ENCODE measurements around the gene PLP2. TPM values are rescaled to one million over a fixed set of nuclear protein-coding genes. Genes with fewer than 3 reads are reported as not detected.
"Not testable (repeated sequence)": the region's sequence is repeated elsewhere in the genome, so short reads cannot be mapped to it uniquely, and the experiment has no call there.

The PLP2 gene
- total RNA-seq, 1 donor from 2014 or later: 19.3 TPM

GRCh38 chrX:49173544-49173943 lies 1.8 kb downstream of the PLP2 start:
- Histone ChIP-seq H3K27ac (ENCODE audit: low read depth, low read length) (peak overlapping the region; percentile 93), H3K4me1 (ENCODE audit: control insufficient read depth in 3 of 3, insufficient read depth in 3 of 3, low read length in 3 of 3) (peaks cover 0 to 26% (median 14%) of the 10 kb centered on the region in 3 donors), H3K36me3 (ENCODE audit: control insufficient read depth in 3 of 3, insufficient read depth in 3 of 3, low read length in 3 of 3) (peaks cover 4 to 18% (median 5%) of the 10 kb centered on the region in 3 donors), H3K4me3 (ENCODE audit: low read length in 3 of 3) (peak overlapping the region in 1 of 3 donors; percentile 83)
- not testable (repeated sequence) for H3K9me3 ChIP-seq (ENCODE audit: control insufficient read depth in 3 of 3, low read length in 3 of 3); H3K27me3 ChIP-seq (ENCODE audit: control insufficient read depth in 3 of 3, insufficient read depth in 3 of 3, low read length in 3 of 3); H3K9ac ChIP-seq (ENCODE audit: low read depth in 1 of 3, low read length in 3 of 3)

DNA sequence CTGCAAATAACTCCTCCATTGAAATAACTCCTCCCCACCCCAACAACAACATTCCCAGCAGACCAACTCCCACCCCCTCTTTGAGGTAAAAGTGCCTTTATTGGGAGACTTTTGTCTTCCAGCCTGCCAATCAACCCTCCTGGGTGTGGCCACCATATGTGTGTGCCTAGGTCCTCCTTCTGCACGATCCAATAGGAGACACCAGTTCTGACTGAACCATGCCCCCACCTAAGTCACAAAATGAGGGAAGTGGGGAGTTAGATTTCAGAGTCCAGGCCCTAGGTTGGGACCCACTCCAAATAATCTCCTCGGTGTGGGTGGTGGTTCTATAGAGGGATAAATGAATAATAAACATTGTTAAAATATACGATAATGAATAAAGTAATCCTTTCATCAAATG lies 3.0 kb downstream of the PLP2 start:
- H3K27ac ChIP-seq (ENCODE audit: low read depth, low read length): no peak overlapping the region
- H3K27me3 ChIP-seq (ENCODE audit: control insufficient read depth in 3 of 3, insufficient read depth in 3 of 3, low read length in 3 of 3): peaks cover 0 to 5% (median 0%) of the 10 kb centered on the region in 3 donors
- no peaks in the 10 kb centered on the region for H3K9me3 ChIP-seq (ENCODE audit: control insufficient read depth in 3 of 3, low read length in 3 of 3)
- no peak overlapping the region for H3K9ac ChIP-seq (ENCODE audit: low read depth in 1 of 3, low read length in 3 of 3)
- no peak overlapping the region for H3K4me3 ChIP-seq (ENCODE audit: low read length in 3 of 3)
- peaks cover 5 to 27% (median 13%) of the 10 kb centered on the region in 3 donors for H3K36me3 ChIP-seq (ENCODE audit: control insufficient read depth in 3 of 3, insufficient read depth in 3 of 3, low read length in 3 of 3)
- H3K4me1 ChIP-seq (ENCODE audit: control insufficient read depth in 3 of 3, insufficient read depth in 3 of 3, low read length in 3 of 3): peaks cover 0 to 26% (median 14%) of the 10 kb centered on the region in 3 donors

- Histone ChIP-seq H3K9ac (ENCODE audit: low read depth in 1 of 3, low read length in 3 of 3) (no peak overlapping the region), H3K4me1 (ENCODE audit: control insufficient read depth in 3 of 3, insufficient read depth in 3 of 3, low read length in 3 of 3) (peaks cover 0 to 26% (median 14%) of the 10 kb centered on the region in 3 donors), H3K27ac (ENCODE audit: low read depth, low read length) (no peak overlapping the region), H3K36me3 (ENCODE audit: control insufficient read depth in 3 of 3, insufficient read depth in 3 of 3, low read length in 3 of 3) (peaks cover 5 to 31% (median 18%) of the 10 kb centered on the region in 3 donors), H3K4me3 (ENCODE audit: low read length in 3 of 3) (no peak overlapping the region), H3K27me3 (ENCODE audit: control insufficient read depth in 3 of 3, insufficient read depth in 3 of 3, low read length in 3 of 3) (peaks cover 0 to 5% (median 0%) of the 10 kb centered on the region in 3 donors), H3K9me3 (ENCODE audit: control insufficient read depth in 3 of 3, low read length in 3 of 3) (no peaks in the 10 kb centered on the region)
Measured at GRCh38 chrX:49175435-49176274, 4.0 kb downstream of the PLP2 start.

DNA sequence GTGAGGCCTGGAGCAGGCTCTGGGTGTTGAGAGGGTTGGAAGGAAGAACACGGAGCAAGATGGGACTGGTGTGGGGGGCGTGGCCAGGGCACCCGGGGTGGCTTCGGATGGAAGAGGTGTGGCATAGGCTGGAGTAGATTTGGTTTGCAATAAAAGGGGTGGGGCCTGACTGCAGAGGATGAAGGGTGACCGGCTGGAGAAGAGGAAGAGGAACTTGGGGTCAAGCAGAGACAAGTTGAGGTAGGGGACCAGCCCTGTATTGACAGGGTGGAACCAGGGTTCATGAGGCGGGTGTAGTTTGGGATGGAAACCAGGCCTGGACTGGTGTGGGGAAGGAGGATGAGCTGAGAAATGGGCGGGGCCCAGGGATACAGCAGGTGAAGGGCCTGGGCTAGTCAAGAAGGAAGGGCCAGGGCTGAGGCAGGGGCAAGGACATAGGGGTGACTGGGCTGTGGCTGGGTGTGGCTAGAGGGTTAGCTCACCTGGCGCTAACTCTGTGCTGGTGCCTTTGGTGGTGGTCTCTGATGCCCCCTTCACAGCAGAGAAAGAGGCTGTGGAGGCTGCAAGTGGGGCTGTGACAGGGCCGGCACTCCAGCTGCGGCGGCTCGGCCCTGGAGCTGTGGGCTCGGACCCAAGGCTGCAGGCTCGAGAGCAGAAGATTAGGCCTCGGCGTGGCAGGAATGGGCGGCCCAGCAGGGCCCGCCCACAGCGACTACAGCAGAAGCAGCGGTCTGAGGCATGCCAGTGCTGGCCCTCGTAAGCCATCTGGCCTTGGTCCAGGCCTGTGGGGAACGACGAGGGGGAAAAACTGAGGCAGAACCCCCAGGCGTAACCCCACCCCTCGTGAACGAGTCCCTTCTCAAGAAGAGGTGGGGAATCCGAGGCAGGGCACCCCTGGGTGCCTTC lies 5.0 kb downstream of the PLP2 start:
- peaks cover 0 to 26% (median 14%) of the 10 kb centered on the region in 3 donors for H3K4me1 ChIP-seq (ENCODE audit: control insufficient read depth in 3 of 3, insufficient read depth in 3 of 3, low read length in 3 of 3)
- H3K9me3 ChIP-seq (ENCODE audit: control insufficient read depth in 3 of 3, low read length in 3 of 3): no peaks in the 10 kb centered on the region
- H3K4me3 ChIP-seq (ENCODE audit: low read length in 3 of 3): no peak overlapping the region
- H3K27me3 ChIP-seq (ENCODE audit: control insufficient read depth in 3 of 3, insufficient read depth in 3 of 3, low read length in 3 of 3): peaks cover 0 to 5% (median 0%) of the 10 kb centered on the region in 3 donors
- peak overlapping the region; percentile 0 for H3K27ac ChIP-seq (ENCODE audit: low read depth, low read length)
- H3K9ac ChIP-seq (ENCODE audit: low read depth in 1 of 3, low read length in 3 of 3): peak overlapping the region in 1 of 3 donors; percentile 8
- H3K36me3 ChIP-seq (ENCODE audit: control insufficient read depth in 3 of 3, insufficient read depth in 3 of 3, low read length in 3 of 3): peaks cover 8 to 31% (median 20%) of the 10 kb centered on the region in 3 donors

DNA sequence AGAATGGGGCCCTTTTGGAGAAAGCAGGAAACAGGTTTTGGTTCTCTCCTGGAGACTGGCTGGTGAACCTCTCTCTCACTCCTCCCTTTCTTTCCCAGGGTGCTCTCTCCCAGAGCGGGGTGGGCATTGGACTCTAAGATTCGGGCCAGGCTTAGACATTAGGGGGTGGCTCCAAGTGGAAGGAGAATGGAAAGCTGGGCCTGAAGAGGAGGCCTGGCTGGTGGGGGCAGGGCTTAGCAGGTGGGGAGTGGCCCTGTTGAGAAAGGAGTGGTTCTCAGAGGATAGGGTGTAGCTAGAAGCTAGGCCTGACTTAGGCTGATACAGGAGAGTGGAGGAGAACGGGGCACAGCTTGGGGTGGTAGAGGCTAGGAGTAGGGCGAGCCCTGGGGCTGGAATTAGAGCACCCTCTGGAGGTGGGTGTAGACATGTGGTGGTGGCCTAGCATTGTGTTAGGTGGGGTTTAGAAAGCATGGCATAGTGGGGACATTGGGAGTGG lies 5.7 kb downstream of the PLP2 start:
- Histone ChIP-seq H3K36me3 (ENCODE audit: control insufficient read depth in 3 of 3, insufficient read depth in 3 of 3, low read length in 3 of 3) (peaks cover 11 to 33% (median 23%) of the 10 kb centered on the region in 3 donors), H3K9me3 (ENCODE audit: control insufficient read depth in 3 of 3, low read length in 3 of 3) (no peaks in the 10 kb centered on the region), H3K4me1 (ENCODE audit: control insufficient read depth in 3 of 3, insufficient read depth in 3 of 3, low read length in 3 of 3) (peaks cover 0 to 26% (median 14%) of the 10 kb centered on the region in 3 donors), H3K27me3 (ENCODE audit: control insufficient read depth in 3 of 3, insufficient read depth in 3 of 3, low read length in 3 of 3) (peaks cover 0 to 5% (median 0%) of the 10 kb centered on the region in 3 donors), H3K4me3 (ENCODE audit: low read length in 3 of 3) (no peak overlapping the region), H3K9ac (ENCODE audit: low read depth in 1 of 3, low read length in 3 of 3) (no peak overlapping the region), H3K27ac (ENCODE audit: low read depth, low read length) (peak overlapping the region; percentile 0)

DNA sequence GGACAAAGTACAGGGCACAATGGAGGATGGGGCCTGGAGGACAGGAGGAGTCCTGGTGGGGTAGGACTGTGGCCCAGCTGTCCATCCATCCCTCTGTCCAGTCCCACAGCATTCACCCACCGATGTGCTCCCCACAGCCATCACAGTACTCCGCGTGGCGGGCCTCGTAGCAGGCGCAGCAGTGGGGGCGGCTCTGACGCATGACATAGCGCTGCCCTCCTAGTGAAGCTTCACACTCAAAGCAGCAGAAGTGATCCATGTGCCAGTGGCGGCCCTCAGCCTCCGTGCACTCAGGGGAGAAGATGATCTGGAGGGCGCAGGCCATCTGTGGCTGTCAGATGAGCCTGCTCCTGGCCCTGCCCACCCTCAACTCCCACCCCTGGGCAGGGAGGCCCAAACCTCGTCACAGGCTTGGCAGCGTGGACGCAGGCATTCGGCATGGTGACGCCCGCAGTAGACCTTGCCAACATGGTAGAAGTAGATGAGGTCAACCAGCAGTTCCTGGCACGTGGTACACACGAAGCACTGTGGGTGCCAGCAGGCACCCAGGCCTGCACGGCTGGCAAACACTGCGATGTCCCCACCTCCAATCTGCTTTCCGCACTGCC lies 6.3 kb downstream of the PLP2 start:
- Histone ChIP-seq H3K9ac (ENCODE audit: low read depth in 1 of 3, low read length in 3 of 3) (no peak overlapping the region), H3K27ac (ENCODE audit: low read depth, low read length) (no peak overlapping the region), H3K4me1 (ENCODE audit: control insufficient read depth in 3 of 3, insufficient read depth in 3 of 3, low read length in 3 of 3) (peaks cover 0 to 22% (median 11%) of the 10 kb centered on the region in 3 donors), H3K4me3 (ENCODE audit: low read length in 3 of 3) (no peak overlapping the region), H3K27me3 (ENCODE audit: control insufficient read depth in 3 of 3, insufficient read depth in 3 of 3, low read length in 3 of 3) (peaks cover 0 to 5% (median 0%) of the 10 kb centered on the region in 3 donors), H3K36me3 (ENCODE audit: control insufficient read depth in 3 of 3, insufficient read depth in 3 of 3, low read length in 3 of 3) (peaks cover 12 to 32% (median 24%) of the 10 kb centered on the region in 3 donors), H3K9me3 (ENCODE audit: control insufficient read depth in 3 of 3, low read length in 3 of 3) (no peaks in the 10 kb centered on the region)

DNA sequence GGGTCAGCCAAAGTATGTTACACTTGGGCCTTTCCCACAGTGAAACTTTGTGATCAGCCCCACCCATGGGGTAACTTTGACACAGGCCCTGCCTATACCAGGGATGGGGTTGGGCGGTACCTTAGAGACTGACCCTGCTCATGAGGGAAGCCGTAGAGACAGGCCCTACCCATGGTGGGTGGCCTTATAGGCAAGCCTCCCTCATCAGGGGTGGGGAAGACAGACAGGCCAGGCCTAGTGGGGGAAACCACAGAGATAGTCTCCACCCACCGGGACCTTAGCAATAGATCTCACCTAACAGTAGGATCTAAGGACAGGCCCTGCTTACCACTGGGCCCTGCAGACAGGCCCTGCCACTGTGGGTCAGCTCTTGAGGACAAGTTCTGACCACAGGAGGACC lies 6.8 kb downstream of the PLP2 start:
- H3K36me3 ChIP-seq (ENCODE audit: control insufficient read depth in 3 of 3, insufficient read depth in 3 of 3, low read length in 3 of 3): peaks cover 17 to 28% (median 27%) of the 10 kb centered on the region in 3 donors
- H3K4me3 ChIP-seq (ENCODE audit: low read length in 3 of 3): no peak overlapping the region
- H3K9ac ChIP-seq (ENCODE audit: low read depth in 1 of 3, low read length in 3 of 3): no peak overlapping the region
- peaks cover 0 to 5% (median 0%) of the 10 kb centered on the region in 3 donors for H3K27me3 ChIP-seq (ENCODE audit: control insufficient read depth in 3 of 3, insufficient read depth in 3 of 3, low read length in 3 of 3)
- H3K27ac ChIP-seq (ENCODE audit: low read depth, low read length): no peak overlapping the region
- H3K9me3 ChIP-seq (ENCODE audit: control insufficient read depth in 3 of 3, low read length in 3 of 3): no peaks in the 10 kb centered on the region
- peaks cover 0 to 16% (median 8%) of the 10 kb centered on the region in 3 donors for H3K4me1 ChIP-seq (ENCODE audit: control insufficient read depth in 3 of 3, insufficient read depth in 3 of 3, low read length in 3 of 3)

DNA sequence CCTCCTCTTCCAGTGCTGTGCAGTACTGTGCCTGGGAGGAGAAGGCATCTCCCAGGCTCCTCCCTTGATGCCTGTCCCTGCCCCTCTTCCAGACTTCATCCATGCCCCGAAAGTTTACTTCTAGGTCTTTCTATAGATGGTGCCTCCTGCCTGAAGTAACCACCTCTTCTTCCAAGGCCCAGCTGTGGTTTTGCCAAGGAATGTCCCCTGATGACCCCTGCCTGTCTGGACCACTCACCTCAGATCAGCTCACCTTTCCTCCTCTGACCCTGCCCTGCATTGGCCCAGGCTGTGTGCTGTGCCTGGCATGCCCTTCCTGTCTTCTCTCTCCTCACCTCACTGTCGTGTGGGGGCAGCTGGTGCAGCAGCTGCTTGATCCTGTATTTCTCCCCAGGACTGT lies 7.7 kb downstream of the PLP2 start:
- H3K27me3 ChIP-seq (ENCODE audit: control insufficient read depth in 3 of 3, insufficient read depth in 3 of 3, low read length in 3 of 3): peaks cover 0 to under 1% (median 0%) of the 10 kb centered on the region in 3 donors
- H3K36me3 ChIP-seq (ENCODE audit: control insufficient read depth in 3 of 3, insufficient read depth in 3 of 3, low read length in 3 of 3): peaks cover 17 to 28% (median 25%) of the 10 kb centered on the region in 3 donors
- H3K9ac ChIP-seq (ENCODE audit: low read depth in 1 of 3, low read length in 3 of 3): no peak overlapping the region
- H3K4me1 ChIP-seq (ENCODE audit: control insufficient read depth in 3 of 3, insufficient read depth in 3 of 3, low read length in 3 of 3): peaks cover 0 to 10% (median 8%) of the 10 kb centered on the region in 3 donors
- H3K4me3 ChIP-seq (ENCODE audit: low read length in 3 of 3): no peak overlapping the region
- H3K27ac ChIP-seq (ENCODE audit: low read depth, low read length): no peak overlapping the region
- H3K9me3 ChIP-seq (ENCODE audit: control insufficient read depth in 3 of 3, low read length in 3 of 3): no peaks in the 10 kb centered on the region

GRCh38 chrX:49183701-49184281 lies 12.1 kb downstream of the PLP2 start:
- Histone ChIP-seq H3K4me3 (ENCODE audit: low read length in 3 of 3) (no peak overlapping the region), H3K36me3 (ENCODE audit: control insufficient read depth in 3 of 3, insufficient read depth in 3 of 3, low read length in 3 of 3) (peaks cover 12 to 22% (median 14%) of the 10 kb centered on the region in 3 donors), H3K4me1 (ENCODE audit: control insufficient read depth in 3 of 3, insufficient read depth in 3 of 3, low read length in 3 of 3) (peaks cover 0 to 11% (median 9%) of the 10 kb centered on the region in 3 donors), H3K27ac (ENCODE audit: low read depth, low read length) (no peak overlapping the region), H3K27me3 (ENCODE audit: control insufficient read depth in 3 of 3, insufficient read depth in 3 of 3, low read length in 3 of 3) (no peaks in the 10 kb centered on the region), H3K9ac (ENCODE audit: low read depth in 1 of 3, low read length in 3 of 3) (peak overlapping the region in 1 of 3 donors; percentile 40), H3K9me3 (ENCODE audit: control insufficient read depth in 3 of 3, low read length in 3 of 3) (no peaks in the 10 kb centered on the region)

Data from skeletal muscle tissue (tissue), 4 donors.